Mammary epithelial cell (primary cell): ENCODE data around the gene LRRC17.

Source experiments
- CTCF ChIP-seq, 2 donors: IDR thresholded peaks in 1 of 2; conservative IDR thresholded peaks in 1 of 2; 2 replicates each; pipeline ENCODE4 v1.5.1; 2011 to 2012; ENCODE audit warnings: inconsistent platforms in 2 of 2, low read length in 2 of 2, mild to moderate bottlenecking in 2 of 2, control low read depth in 1 of 2, low read depth in 1 of 2; ENCODE audit not compliant: insufficient read depth in 1 of 2; ENCODE audit errors: extremely low read depth in 1 of 2
- EZH2 ChIP-seq: IDR thresholded peaks from 2 replicates; pipeline ENCODE4 v1.6.1; 2012; ENCODE audit warnings: low read length, inconsistent platforms, borderline replicate concordance

GRCh38 chr7:102872460-102872859, 40.3 kb upstream of the LRRC17 start:
- TF ChIP-seq CTCF (conservative IDR thresholded peaks at IDR 0.05 in 1 of 2, IDR thresholded peaks at IDR 0.05 in 1 of 2; ENCODE audit: extremely low read depth in 1 of 2, insufficient read depth in 1 of 2, low read depth in 1 of 2, low read length in 2 of 2) (no peak), EZH2 (no peak)
